ENCODE data around the gene PPP6R2. TPM values are rescaled to one million over a fixed set of nuclear protein-coding genes. Genes with fewer than 3 reads are reported as not detected.
"Not testable (repeated sequence)": the region's sequence is repeated elsewhere in the genome, so short reads cannot be mapped to it uniquely, and the experiment has no call there.

Gene PPP6R2
- total RNA-seq, 4 donors from 2014 or later, result 32.0 to 56.3 (median 50.9) TPM

DNA sequence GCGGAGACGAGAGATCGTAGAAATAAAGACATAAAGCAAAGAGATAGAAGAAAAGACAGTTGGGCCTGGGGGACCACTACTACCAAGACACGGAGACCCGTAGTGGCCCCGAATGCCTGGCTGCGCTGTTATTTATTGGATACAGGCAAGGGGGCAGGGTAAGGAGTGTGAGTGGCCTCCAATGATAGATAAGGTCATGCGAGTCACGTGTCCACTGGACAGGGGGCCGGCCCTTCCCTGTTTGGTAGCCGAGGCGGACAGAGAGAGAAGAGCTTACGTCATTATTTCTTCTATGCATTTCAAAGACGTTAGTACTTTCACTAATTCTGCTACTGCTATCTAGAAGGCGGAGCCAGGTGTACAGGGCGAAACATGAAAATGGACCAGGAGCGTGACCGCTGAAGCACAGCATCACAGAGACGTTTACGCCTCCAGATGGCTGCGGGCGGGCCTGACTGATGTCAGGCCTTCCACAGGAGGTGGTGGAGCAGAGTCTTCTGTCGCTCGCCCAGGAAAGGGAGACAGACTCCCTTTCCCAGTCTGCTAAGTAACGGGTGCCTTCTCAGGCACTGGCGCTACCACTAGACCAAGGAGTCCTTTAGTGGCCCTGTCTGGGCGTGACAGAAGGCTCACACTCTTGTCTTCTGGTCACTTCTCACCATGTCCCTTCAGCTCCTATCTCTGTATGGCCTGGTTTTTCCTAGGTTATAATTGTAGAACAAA lies 24.8 kb downstream of the PPP6R2 start:
- DNase-seq (ENCODE audit: low spot score in 2 of 2), result no peak
- no peak for TF ChIP-seq POLR2A (IDR thresholded peaks at IDR 0.05)
- TF ChIP-seq, protein P1, sequence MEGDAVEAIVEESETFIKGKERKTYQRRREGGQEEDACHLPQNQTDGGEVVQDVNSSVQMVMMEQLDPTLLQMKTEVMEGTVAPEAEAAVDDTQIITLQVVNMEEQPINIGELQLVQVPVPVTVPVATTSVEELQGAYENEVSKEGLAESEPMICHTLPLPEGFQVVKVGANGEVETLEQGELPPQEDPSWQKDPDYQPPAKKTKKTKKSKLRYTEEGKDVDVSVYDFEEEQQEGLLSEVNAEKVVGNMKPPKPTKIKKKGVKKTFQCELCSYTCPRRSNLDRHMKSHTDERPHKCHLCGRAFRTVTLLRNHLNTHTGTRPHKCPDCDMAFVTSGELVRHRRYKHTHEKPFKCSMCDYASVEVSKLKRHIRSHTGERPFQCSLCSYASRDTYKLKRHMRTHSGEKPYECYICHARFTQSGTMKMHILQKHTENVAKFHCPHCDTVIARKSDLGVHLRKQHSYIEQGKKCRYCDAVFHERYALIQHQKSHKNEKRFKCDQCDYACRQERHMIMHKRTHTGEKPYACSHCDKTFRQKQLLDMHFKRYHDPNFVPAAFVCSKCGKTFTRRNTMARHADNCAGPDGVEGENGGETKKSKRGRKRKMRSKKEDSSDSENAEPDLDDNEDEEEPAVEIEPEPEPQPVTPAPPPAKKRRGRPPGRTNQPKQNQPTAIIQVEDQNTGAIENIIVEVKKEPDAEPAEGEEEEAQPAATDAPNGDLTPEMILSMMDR (IDR thresholded peaks at IDR 0.05), result no peak
- intact Hi-C loops (cut with DNase I; ENCODE audit: low total_unique reads), result no loop called here
- WGBS, 2 donors, result 92 to 93% methylated on average over 27 of the region's 27 CpGs
- no peak overlapping the region for H3K4me3 ChIP-seq (ENCODE audit: low read depth, poor library complexity, severe bottlenecking)

DNA sequence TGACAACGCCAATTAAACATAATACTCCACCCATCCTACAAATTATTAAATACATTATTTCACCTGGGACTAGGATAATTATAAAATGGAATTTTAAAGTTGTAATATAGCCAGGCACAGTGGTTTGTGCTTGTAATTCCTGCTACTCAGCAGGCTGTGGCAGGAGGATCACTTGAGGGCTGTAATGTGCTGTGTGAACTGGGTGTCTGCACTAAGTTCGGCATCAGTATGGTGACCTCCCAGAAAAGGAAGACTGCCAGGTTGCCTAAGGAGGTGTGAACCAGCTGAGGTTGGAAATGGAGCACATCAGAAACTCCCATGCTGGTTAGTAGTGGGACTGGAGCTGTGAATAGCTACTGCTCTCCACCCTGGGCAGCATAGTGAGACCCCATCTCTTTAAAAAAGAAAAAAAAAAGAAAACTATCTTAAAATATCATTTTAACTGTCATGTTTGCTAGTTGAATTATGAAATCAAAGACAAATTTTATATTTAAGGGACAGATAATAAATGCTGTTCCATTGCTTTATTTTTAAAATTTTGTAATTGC lies 28.0 kb downstream of the PPP6R2 start:
- intact Hi-C loops (cut with DNase I; ENCODE audit: low total_unique reads), result no loop called here
- 87 to 90% methylated on average over 2 of the region's 2 CpGs for WGBS, 2 donors
- no peak overlapping the region for H3K4me3 ChIP-seq (ENCODE audit: low read depth, poor library complexity, severe bottlenecking)
- DNase-seq (ENCODE audit: low spot score in 2 of 2), result no peak
- no peak for TF ChIP-seq POLR2A (IDR thresholded peaks at IDR 0.05)
- TF ChIP-seq, protein P1 (IDR thresholded peaks at IDR 0.05), result no peak

DNA sequence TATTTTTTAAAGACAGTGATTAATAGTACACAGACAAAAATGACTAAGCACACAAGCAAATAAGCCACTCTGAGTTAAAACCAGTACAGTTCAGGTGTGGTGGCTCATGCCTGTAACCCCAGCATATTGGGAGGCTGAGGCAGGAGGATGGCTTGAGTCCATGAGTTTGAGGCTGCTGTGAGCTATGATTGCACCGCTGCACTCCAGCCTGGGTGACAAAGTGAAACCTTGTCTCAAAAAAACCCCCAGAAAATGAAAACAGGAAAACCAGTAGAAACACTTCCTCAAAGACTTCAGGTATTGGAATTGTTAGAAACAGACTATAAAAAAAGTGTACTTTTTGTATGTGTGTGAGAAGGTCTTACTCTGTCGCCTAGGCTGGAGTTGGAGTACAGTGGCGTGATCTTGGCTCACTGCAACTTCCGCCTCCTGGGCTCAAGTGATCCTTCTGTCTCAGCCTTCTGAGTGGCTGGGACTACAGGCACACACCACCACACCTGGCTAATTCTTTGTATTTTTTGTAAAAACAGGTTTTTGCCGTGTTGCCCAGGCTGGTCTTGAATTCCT lies 33.0 kb downstream of the PPP6R2 start:
- intact Hi-C loops (cut with DNase I; ENCODE audit: low total_unique reads), result no loop called here
- WGBS, 2 donors, result 85 to 88% methylated on average over 5 of the region's 5 CpGs
- DNase-seq (ENCODE audit: low spot score in 2 of 2), result no peak
- H3K4me3 ChIP-seq (ENCODE audit: low read depth, poor library complexity, severe bottlenecking), result no peak overlapping the region
- TF ChIP-seq POLR2A (IDR thresholded peaks at IDR 0.05), result no peak
- TF ChIP-seq, protein P1 (IDR thresholded peaks at IDR 0.05), result no peak

DNA sequence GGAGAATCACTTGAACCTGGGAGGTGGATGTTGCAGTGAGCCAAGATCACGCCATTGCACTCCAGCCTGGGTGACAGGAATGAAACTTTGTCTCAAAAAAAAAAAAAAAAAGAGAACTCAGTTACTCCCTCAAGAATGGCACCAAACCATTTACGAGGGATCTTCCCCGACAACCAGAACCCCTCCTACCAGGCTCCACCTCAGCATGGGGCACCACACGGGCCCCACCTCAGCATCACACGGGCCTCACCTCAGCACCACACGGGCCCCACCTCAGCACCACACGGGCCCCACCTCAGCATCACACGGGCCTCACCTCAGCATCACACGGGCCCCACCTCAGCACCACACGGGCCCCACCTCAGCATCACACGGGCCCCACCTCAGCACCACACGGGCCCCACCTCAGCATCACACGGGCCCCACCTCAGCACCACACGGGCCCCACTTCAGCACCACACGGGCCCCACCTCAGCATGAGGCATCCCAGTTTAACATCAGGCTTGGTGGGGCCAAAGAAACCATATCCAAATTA lies 38.0 kb downstream of the PPP6R2 start:
- H3K4me3 ChIP-seq (ENCODE audit: low read depth, poor library complexity, severe bottlenecking); DNase-seq (ENCODE audit: low spot score in 2 of 2); intact Hi-C loops (cut with DNase I; ENCODE audit: low total_unique reads): not testable (repeated sequence)
- WGBS, 2 donors, result 83 to 92% methylated on average over 13 to 15 of the region's 15 CpGs

DNA sequence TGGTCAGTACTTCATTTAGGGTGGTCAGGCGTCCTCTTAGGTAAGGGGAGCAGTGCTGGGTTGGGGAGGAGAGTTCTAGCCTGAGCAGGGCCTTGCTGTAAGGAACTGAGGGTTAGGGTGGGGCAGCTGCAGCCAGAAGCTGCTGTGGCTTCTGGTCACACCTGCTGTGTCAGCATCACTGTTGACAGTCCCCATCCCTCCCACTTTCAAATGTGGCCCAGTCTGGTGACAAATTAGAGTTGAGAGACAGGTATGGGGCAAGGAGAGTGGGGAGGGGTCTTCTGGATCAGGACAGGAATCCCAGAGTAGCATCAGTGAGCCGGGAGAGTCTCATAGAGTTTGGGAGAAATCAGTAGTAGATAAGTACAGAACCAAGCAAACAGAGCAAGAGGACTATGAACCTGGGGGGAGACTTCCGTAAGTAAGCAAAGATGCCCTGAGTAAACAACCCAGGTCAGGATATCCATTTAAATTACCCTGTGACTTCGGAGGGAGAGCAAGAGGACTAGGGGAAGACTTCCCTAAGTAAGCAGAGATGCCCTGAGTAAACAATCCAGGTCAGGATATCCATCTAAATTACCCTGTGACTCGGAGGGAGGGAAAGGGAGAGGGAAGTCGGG lies 53.7 kb downstream of the PPP6R2 start:
- H3K4me3 ChIP-seq (ENCODE audit: low read depth, poor library complexity, severe bottlenecking), result no peak overlapping the region
- intact Hi-C loops (cut with DNase I; ENCODE audit: low total_unique reads), result no loop called here
- WGBS, 2 donors, result 77 to 83% methylated on average over 6 of the region's 6 CpGs
- no peak for TF ChIP-seq POLR2A (IDR thresholded peaks at IDR 0.05)
- TF ChIP-seq, protein P1 (IDR thresholded peaks at IDR 0.05), result no peak
- DNase-seq (ENCODE audit: low spot score in 2 of 2), result no peak

DNA sequence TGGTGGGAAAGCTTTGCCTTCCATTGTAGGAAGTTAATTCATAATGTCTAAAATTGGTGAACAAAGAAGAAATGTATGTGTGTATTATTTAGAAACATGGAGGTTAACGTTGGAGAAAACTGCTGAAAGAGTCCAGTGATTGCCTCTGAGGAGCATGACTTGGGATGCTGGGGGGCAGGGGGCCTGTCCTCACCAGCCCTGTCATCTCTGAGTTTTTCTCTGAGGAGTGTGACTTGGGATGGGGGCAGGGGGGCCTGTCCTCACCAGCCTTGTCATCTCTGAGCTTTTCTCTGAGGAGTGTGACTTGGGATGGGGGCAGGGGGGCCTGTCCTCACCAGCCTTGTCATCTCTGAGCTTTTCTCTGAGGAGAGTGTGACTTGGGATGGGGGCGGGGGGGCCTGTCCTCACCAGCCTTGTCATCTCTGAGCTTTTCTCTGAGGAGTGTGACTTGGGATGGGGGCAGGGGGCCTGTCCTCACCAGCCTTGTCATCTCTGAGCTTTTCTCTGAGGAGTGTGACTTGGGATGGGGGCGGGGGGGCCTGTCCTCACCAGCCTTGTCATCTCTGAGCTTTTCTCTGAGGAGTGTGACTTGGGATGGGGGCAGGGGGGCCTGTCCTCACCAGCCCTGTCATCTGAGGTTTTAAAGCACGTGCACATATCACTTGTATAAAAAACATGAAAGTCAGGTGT lies 54.4 kb downstream of the PPP6R2 start:
- WGBS, 2 donors, result 74 to 81% methylated on average over 3 of the region's 4 CpGs
- intact Hi-C loops (cut with DNase I; ENCODE audit: low total_unique reads); H3K4me3 ChIP-seq (ENCODE audit: low read depth, poor library complexity, severe bottlenecking); DNase-seq (ENCODE audit: low spot score in 2 of 2): not testable (repeated sequence)
